Hepatocyte (in vitro differentiated cells): ENCODE measurements around the gene SMARCA5. TPM values are rescaled to one million over a fixed set of nuclear protein-coding genes. Genes with fewer than 3 reads are reported as not detected.

ENCODE experiments used
- DNase-seq: peaks from one replicate; pipeline ENCODE4 v3.0.0-alpha.2; 2016; ENCODE audit warnings: low spot score
- H2AFZ ChIP-seq: fragments of 200-600 bp; sonication (generic); 2 replicates; pipeline ENCODE4 v1.6.0; 2016; ENCODE audit warnings: antibody characterized with exemption, mild to moderate bottlenecking
- H3K27ac ChIP-seq: fragments of 200-600 bp; sonication (generic); 2 replicates; pipeline ENCODE4 v1.5.1; 2016; ENCODE audit warnings: mild to moderate bottlenecking
- H3K27me3 ChIP-seq: fragments of 200-600 bp; sonication (generic); 2 replicates; pipeline ENCODE4 v1.6.1; 2016
- H3K36me3 ChIP-seq: fragments of 200-600 bp; sonication (generic); replicated peaks from 2 replicates; pipeline ENCODE4 v1.5.1; 2016; ENCODE audit warnings: low read depth; ENCODE audit not compliant: insufficient read depth
- H3K4me1 ChIP-seq: fragments of 200-600 bp; sonication (generic); 2 replicates; pipeline ENCODE4 v1.5.1; 2016; ENCODE audit warnings: mild to moderate bottlenecking, moderate library complexity; ENCODE audit not compliant: insufficient read depth
- H3K4me2 ChIP-seq: fragments of 200-600 bp; sonication (generic); 2 replicates; pipeline ENCODE4 v1.6.0; 2016
- H3K4me3 ChIP-seq: fragments of 200-600 bp; sonication (generic); 2 replicates; pipeline ENCODE4 v1.5.1; 2016; ENCODE audit warnings: mild to moderate bottlenecking
- H3K79me2 ChIP-seq: fragments of 200-600 bp; sonication (generic); 2 replicates; pipeline ENCODE4 v1.6.0; 2017; ENCODE audit warnings: mild to moderate bottlenecking
- H3K9me2 ChIP-seq: fragments of 200-600 bp; sonication (generic); replicated peaks from 2 replicates; pipeline ENCODE4 v1.6.0; 2017; ENCODE audit warnings: mild to moderate bottlenecking; ENCODE audit not compliant: insufficient read depth
- H3K9me3 ChIP-seq: fragments of 200-600 bp; sonication (generic); 2 replicates; pipeline ENCODE4 v1.5.1; 2016; ENCODE audit warnings: low read depth, mild to moderate bottlenecking
- H4K20me1 ChIP-seq: fragments of 200-600 bp; sonication (generic); 2 replicates; pipeline ENCODE4 v1.6.0; 2016; ENCODE audit warnings: mild to moderate bottlenecking; ENCODE audit not compliant: insufficient read depth, poor library complexity, severe bottlenecking
- EZH2 ChIP-seq: fragments of 200-600 bp; sonication (generic); IDR thresholded peaks from 2 replicates; pipeline ENCODE4 v1.6.1; 2016; ENCODE audit warnings: antibody characterized with exemption, mild to moderate bottlenecking, borderline replicate concordance
- EZH2phosphoT487 ChIP-seq: fragments of 200-600 bp; sonication (generic); IDR thresholded peaks from one replicate; pipeline ENCODE4 v1.6.1; 2018; ENCODE audit warnings: antibody characterized with exemption, mild to moderate bottlenecking, low read depth, moderate library complexity; ENCODE audit not compliant: unreplicated experiment, severe bottlenecking
- WGBS: methylation state at CpG from one replicate; pipeline ENCODE4 v1.1.6; 2016; ENCODE audit warnings: low lambda C conversion rate; ENCODE audit errors: missing lambda C conversion rate; 5-methylcytosine and 5-hydroxymethylcytosine counted together
- polyA plus RNA-seq: library from polyadenylated mRNA; unstranded; fragments of >200 nt; fragmentation: Nextera tagmentation; extraction: Ambion mirVana; gene quantifications from 2 replicates; pipeline ENCODE4 v1.2.1, GENCODE V29; 2016
- total RNA-seq: library from RNA; depleted of rRNA; stranded (reverse); fragments of >200 nt; gene quantifications from 2 replicates; pipeline ENCODE4 v1.2.3, GENCODE V29; 2014
- TF ChIP-seq, protein P1 (sequence below): fragments of 200-600 bp; sonication (generic); IDR thresholded peaks from 2 replicates; pipeline ENCODE4 v1.5.1; 2016; ENCODE audit warnings: antibody characterized with exemption, mild to moderate bottlenecking; ENCODE audit not compliant: poor library complexity

SMARCA5 gene
- total and polyA plus RNA-seq, 2 experiments from 2014 or later, result 38.7 to 73.0 TPM

DNA sequence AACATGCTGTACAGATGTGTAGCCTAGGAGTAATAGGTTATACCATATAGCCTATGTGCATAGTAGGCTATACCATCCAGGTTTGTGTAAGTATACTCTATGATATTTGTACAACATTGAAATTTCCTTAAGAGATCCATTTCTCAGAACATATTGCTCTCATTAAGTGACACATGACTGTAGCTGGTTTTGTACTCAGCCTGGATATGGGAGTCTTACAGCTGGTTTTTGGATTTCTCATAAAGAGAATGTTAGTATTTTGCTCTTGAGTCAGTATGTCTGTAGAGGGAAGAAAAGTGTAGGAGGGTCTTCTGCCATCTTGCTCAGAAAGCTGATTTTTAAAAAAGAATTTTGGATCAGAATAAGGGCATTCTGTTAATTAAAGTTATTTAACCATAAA, 85.3 kb downstream of the SMARCA5 start:
- Histone ChIP-seq H3K27me3 (no peaks in the 10 kb centered on the region), H3K4me3 (no peak overlapping the region), H3K9me2 (no peaks in the 10 kb centered on the region), H3K4me2 (no peak overlapping the region), H3K4me1 (no peaks in the 10 kb centered on the region), H2AFZ (no peak overlapping the region), H3K36me3 (no peaks in the 10 kb centered on the region), H3K27ac (no peak overlapping the region), H3K79me2 (no peaks in the 10 kb centered on the region), H3K9me3 (no peaks in the 10 kb centered on the region), H4K20me1 (no peaks in the 10 kb centered on the region)
- no peak for TF ChIP-seq EZH2
- TF ChIP-seq, protein P1, sequence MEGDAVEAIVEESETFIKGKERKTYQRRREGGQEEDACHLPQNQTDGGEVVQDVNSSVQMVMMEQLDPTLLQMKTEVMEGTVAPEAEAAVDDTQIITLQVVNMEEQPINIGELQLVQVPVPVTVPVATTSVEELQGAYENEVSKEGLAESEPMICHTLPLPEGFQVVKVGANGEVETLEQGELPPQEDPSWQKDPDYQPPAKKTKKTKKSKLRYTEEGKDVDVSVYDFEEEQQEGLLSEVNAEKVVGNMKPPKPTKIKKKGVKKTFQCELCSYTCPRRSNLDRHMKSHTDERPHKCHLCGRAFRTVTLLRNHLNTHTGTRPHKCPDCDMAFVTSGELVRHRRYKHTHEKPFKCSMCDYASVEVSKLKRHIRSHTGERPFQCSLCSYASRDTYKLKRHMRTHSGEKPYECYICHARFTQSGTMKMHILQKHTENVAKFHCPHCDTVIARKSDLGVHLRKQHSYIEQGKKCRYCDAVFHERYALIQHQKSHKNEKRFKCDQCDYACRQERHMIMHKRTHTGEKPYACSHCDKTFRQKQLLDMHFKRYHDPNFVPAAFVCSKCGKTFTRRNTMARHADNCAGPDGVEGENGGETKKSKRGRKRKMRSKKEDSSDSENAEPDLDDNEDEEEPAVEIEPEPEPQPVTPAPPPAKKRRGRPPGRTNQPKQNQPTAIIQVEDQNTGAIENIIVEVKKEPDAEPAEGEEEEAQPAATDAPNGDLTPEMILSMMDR, result no peak
- no peak for TF ChIP-seq EZH2phosphoT487
- DNase-seq, result no peak

DNA sequence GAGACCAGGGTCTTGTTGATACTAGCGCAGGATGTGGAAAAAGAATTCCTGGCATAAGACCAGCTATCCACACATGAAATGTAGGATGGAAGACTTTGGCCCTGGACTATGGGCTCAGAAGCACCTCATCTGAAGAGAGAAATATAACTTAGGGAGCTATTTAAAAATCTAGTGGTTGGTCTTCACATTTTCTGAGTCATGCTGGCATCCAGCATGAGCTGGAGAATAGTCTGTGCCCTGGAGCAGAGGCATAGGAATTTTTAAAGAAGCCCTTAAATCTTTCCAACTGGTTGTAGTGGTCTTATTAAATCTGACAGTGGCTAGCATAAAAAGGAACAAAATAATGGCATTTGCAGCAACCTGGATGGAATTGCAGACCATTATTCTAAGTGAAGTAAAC, 86.3 kb downstream of the SMARCA5 start:
- Histone ChIP-seq H2AFZ (no peak overlapping the region), H3K9me2 (no peaks in the 10 kb centered on the region), H3K79me2 (no peaks in the 10 kb centered on the region), H3K9me3 (no peaks in the 10 kb centered on the region), H3K4me1 (no peaks in the 10 kb centered on the region), H3K4me2 (no peak overlapping the region), H3K36me3 (no peaks in the 10 kb centered on the region), H3K4me3 (no peak overlapping the region), H3K27ac (no peak overlapping the region), H3K27me3 (no peaks in the 10 kb centered on the region), H4K20me1 (no peaks in the 10 kb centered on the region)
- WGBS, result 100% methylated on average over 1 of the region's 1 CpG
- no peak for DNase-seq
- TF ChIP-seq EZH2, result no peak
- TF ChIP-seq, protein P1, result no peak

DNA sequence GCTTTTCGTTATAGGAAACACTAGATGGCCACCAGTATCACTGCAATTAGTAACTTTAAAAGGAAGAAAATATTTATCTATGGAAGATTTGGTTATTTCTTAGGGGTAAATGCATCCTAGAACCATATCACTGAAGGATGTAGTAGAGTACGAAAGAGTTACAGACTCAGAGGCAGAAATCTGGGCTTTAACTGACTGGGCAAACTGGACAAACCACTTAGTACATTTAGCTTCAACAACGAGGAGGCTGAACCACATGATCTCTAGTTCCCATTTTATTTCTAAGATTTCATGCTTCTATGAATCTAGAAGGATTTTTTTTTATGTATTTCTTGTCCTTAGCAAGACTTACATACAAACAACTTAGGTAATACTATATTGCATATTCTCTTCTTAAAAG, 93.0 kb downstream of the SMARCA5 start:
- H3K4me1 ChIP-seq, result no peaks in the 10 kb centered on the region
- DNase-seq, result no peak
- no peaks in the 10 kb centered on the region for H3K27me3 ChIP-seq
- H3K4me2 ChIP-seq, result no peak overlapping the region
- H3K4me3 ChIP-seq, result no peak overlapping the region
- H4K20me1 ChIP-seq, result no peaks in the 10 kb centered on the region
- H3K9me2 ChIP-seq, result no peaks in the 10 kb centered on the region
- no peaks in the 10 kb centered on the region for H3K36me3 ChIP-seq
- 74% methylated on average over 3 of the region's 3 CpGs for WGBS
- H3K27ac ChIP-seq, result no peak overlapping the region
- no peaks in the 10 kb centered on the region for H3K79me2 ChIP-seq
- no peaks in the 10 kb centered on the region for H3K9me3 ChIP-seq
- no peak overlapping the region for H2AFZ ChIP-seq
- TF ChIP-seq EZH2, result no peak

Other genes starting within 250 kb of the SMARCA5 start
- 30.7 and 37.5 TPM in 2 replicates for gene GAB1, start 176.8 kb upstream of the SMARCA5 start, total RNA-seq
- gene GAB1, start 176.8 kb upstream of the SMARCA5 start, polyA plus RNA-seq, result 6.0 and 10.9 TPM in 2 replicates
- gene FREM3, start 187.0 kb downstream of the SMARCA5 start, total RNA-seq, result 0.20 and 0.23 TPM in 2 replicates
- 0.64 TPM in 1 of 2 replicates, not detected in the other for gene FREM3, start 187.0 kb downstream of the SMARCA5 start, polyA plus RNA-seq